ENCODE measurements around the gene SLC6A2. TPM values are rescaled to one million over a fixed set of nuclear protein-coding genes. Genes with fewer than 3 reads are reported as not detected.

Gene SLC6A2
- total and polyA plus RNA-seq, 2 experiments from 2014 or later: 0.35 to 0.39 TPM

DNA sequence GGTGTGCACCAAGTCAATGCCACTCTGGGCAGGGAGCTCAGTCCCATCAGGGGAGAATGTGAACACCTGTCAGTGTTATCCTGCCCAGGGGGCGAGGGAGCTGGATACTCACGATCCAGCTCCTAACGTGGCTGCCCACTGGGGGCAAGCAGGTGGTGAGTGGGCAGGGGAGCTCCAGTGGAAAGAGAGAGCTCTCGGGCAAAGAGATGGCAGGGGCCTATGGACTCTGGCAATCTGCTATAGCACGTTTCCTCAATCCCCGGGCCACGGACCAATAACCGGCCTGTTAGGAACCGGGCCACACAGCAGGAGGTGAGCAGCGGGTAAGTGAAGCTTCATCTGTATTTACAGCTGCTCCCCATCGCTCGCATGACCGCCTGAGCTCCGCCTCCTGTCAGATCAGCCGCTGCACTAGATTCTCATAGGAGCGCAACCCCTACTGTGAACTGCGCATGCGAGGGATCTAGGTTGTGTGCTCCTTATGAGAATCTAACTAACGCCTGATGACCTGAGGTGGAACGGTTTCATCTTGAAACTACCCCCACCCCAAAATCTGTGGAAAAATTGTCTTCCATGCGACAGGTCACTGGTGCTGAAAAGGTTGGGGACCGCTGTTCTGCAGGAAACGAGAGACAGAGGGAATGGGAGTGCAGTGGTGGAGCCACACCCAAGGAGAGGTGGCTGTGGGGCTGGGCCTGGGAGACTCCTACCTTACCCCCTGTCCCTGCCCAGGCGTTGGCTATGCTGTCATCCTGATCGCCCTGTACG, 15.6 kb downstream of the SLC6A2 start (continued):
- TF ChIP-seq, protein P1, sequence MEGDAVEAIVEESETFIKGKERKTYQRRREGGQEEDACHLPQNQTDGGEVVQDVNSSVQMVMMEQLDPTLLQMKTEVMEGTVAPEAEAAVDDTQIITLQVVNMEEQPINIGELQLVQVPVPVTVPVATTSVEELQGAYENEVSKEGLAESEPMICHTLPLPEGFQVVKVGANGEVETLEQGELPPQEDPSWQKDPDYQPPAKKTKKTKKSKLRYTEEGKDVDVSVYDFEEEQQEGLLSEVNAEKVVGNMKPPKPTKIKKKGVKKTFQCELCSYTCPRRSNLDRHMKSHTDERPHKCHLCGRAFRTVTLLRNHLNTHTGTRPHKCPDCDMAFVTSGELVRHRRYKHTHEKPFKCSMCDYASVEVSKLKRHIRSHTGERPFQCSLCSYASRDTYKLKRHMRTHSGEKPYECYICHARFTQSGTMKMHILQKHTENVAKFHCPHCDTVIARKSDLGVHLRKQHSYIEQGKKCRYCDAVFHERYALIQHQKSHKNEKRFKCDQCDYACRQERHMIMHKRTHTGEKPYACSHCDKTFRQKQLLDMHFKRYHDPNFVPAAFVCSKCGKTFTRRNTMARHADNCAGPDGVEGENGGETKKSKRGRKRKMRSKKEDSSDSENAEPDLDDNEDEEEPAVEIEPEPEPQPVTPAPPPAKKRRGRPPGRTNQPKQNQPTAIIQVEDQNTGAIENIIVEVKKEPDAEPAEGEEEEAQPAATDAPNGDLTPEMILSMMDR (conservative IDR thresholded peaks at IDR 0.05; ENCODE audit: low read depth in 2 of 2): no peak
- TF ChIP-seq ZNF331 (CRISPR knock-in tag; IDR thresholded peaks at IDR 0.05; ENCODE audit: low read depth): no peak
- TF ChIP-seq, protein P2, sequence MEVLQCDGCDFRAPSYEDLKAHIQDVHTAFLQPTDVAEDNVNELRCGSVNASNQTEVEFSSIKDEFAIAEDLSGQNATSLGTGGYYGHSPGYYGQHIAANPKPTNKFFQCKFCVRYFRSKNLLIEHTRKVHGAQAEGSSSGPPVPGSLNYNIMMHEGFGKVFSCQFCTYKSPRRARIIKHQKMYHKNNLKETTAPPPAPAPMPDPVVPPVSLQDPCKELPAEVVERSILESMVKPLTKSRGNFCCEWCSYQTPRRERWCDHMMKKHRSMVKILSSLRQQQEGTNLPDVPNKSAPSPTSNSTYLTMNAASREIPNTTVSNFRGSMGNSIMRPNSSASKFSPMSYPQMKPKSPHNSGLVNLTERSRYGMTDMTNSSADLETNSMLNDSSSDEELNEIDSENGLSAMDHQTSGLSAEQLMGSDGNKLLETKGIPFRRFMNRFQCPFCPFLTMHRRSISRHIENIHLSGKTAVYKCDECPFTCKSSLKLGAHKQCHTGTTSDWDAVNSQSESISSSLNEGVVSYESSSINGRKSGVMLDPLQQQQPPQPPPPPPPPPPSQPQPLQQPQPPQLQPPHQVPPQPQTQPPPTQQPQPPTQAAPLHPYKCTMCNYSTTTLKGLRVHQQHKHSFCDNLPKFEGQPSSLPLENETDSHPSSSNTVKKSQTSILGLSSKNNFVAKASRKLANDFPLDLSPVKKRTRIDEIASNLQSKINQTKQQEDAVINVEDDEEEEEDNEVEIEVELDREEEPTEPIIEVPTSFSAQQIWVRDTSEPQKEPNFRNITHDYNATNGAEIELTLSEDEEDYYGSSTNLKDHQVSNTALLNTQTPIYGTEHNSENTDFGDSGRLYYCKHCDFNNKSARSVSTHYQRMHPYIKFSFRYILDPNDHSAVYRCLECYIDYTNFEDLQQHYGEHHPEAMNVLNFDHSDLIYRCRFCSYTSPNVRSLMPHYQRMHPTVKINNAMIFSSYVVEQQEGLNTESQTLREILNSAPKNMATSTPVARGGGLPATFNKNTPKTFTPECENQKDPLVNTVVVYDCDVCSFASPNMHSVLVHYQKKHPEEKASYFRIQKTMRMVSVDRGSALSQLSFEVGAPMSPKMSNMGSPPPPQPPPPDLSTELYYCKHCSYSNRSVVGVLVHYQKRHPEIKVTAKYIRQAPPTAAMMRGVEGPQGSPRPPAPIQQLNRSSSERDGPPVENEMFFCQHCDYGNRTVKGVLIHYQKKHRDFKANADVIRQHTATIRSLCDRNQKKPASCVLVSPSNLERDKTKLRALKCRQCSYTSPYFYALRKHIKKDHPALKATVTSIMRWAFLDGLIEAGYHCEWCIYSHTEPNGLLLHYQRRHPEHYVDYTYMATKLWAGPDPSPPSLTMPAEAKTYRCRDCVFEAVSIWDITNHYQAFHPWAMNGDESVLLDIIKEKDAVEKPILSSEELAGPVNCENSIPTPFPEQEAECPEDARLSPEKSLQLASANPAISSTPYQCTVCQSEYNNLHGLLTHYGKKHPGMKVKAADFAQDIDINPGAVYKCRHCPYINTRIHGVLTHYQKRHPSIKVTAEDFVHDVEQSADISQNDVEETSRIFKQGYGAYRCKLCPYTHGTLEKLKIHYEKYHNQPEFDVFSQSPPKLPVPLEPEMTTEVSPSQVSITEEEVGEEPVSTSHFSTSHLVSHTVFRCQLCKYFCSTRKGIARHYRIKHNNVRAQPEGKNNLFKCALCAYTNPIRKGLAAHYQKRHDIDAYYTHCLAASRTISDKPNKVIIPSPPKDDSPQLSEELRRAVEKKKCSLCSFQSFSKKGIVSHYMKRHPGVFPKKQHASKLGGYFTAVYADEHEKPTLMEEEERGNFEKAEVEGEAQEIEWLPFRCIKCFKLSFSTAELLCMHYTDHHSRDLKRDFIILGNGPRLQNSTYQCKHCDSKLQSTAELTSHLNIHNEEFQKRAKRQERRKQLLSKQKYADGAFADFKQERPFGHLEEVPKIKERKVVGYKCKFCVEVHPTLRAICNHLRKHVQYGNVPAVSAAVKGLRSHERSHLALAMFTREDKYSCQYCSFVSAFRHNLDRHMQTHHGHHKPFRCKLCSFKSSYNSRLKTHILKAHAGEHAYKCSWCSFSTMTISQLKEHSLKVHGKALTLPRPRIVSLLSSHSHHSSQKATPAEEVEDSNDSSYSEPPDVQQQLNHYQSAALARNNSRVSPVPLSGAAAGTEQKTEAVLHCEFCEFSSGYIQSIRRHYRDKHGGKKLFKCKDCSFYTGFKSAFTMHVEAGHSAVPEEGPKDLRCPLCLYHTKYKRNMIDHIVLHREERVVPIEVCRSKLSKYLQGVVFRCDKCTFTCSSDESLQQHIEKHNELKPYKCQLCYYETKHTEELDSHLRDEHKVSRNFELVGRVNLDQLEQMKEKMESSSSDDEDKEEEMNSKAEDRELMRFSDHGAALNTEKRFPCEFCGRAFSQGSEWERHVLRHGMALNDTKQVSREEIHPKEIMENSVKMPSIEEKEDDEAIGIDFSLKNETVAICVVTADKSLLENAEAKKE (CRISPR knock-in tag; IDR thresholded peaks at IDR 0.05): no peak

DNA sequence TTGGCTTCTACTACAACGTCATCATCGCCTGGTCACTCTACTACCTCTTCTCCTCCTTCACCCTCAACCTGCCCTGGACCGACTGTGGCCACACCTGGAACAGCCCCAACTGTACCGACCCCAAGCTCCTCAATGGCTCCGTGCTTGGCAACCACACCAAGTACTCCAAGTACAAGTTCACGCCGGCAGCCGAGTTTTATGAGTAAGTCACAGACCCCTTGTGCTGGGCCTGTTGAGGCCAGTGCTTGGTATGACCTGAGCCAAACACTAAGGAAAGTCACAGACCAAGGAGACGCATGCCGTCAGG, 16.1 kb downstream of the SLC6A2 start:
- Mint-ChIP-seq H3K27ac (no peak overlapping the region), H3K36me3 (ENCODE audit: low read depth) (no peaks in the 10 kb centered on the region), H3K9me3 (no peaks in the 10 kb centered on the region), H3K4me3 (no peak overlapping the region), H3K27me3 (ENCODE audit: insufficient read depth, low read depth, poor library complexity) (peaks cover 10% of the 10 kb centered on the region), H3K4me1 (peaks cover 11% of the 10 kb centered on the region)
- ATAC-seq: no peak
- Histone ChIP-seq H4K20me1 (replicated peaks; ENCODE audit: insufficient read depth) (no peaks in the 10 kb centered on the region), H3K36me3 (ENCODE audit: insufficient read depth) (no peaks in the 10 kb centered on the region), H3F3A (replicated peaks; ENCODE audit: low read depth) (no peaks in the 10 kb centered on the region), H3K9me2 (ENCODE audit: insufficient read depth) (no peaks in the 10 kb centered on the region), H3K4me3 (no peak overlapping the region), H2AFZ (no peak overlapping the region), H3K27me3 (ENCODE audit: insufficient read depth) (no peaks in the 10 kb centered on the region), H3K4me2 (no peak overlapping the region), H3K4me1 (ENCODE audit: insufficient read depth) (no peaks in the 10 kb centered on the region; the same call in 1 of the 2 replicates), H3K79me2 (replicated peaks; ENCODE audit: insufficient read depth) (no peaks in the 10 kb centered on the region), H3K27ac (ENCODE audit: low read depth) (no peak overlapping the region)
- no peak for TF ChIP-seq STAT1 (IDR thresholded peaks at IDR 0.05; ENCODE audit: unreplicated experiment)
- no peak for DNase-seq (ENCODE audit: low spot score)
